PC-3 (cell line): ENCODE results near the gene DUSP19.

Source experiments
- EZH2 ChIP-seq: fragments of 300-600 bp; sonication (generic); IDR thresholded peaks from one replicate; pipeline ENCODE4 v1.6.1; 2017; ENCODE audit warnings: antibody characterized with exemption, mild to moderate bottlenecking, low read length; ENCODE audit not compliant: unreplicated experiment
- TF ChIP-seq, protein P1 (sequence below): fragments of 300-600 bp; sonication (generic); conservative IDR thresholded peaks from 2 replicates; pipeline ENCODE4 v1.5.1; 2017; ENCODE audit warnings: antibody characterized with exemption, low read depth, mild to moderate bottlenecking, low read length

GRCh38 chr2:183060571-183061231 lies 17.8 kb upstream of the DUSP19 start:
- TF ChIP-seq, protein P1, sequence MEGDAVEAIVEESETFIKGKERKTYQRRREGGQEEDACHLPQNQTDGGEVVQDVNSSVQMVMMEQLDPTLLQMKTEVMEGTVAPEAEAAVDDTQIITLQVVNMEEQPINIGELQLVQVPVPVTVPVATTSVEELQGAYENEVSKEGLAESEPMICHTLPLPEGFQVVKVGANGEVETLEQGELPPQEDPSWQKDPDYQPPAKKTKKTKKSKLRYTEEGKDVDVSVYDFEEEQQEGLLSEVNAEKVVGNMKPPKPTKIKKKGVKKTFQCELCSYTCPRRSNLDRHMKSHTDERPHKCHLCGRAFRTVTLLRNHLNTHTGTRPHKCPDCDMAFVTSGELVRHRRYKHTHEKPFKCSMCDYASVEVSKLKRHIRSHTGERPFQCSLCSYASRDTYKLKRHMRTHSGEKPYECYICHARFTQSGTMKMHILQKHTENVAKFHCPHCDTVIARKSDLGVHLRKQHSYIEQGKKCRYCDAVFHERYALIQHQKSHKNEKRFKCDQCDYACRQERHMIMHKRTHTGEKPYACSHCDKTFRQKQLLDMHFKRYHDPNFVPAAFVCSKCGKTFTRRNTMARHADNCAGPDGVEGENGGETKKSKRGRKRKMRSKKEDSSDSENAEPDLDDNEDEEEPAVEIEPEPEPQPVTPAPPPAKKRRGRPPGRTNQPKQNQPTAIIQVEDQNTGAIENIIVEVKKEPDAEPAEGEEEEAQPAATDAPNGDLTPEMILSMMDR: no peak
- no peak for TF ChIP-seq EZH2
